Lung microvascular endothelial cell (primary cell): ENCODE results near the gene EHD4. TPM values are rescaled to one million over a fixed set of nuclear protein-coding genes. Genes with fewer than 3 reads are reported as not detected.

Source experiments
- DNase-seq, 2 donors: peaks; one replicate each; pipeline versions ENCODE4 v3.0.0 to v3.0.0-alpha.2; 2010; ENCODE audit warnings: low read depth in 2 of 2
- total RNA-seq: library from RNA; depleted of rRNA; stranded (reverse); fragments of >200 nt; gene quantifications from 2 replicates; pipeline ENCODE4 v1.2.1, GENCODE V29; 2014

Gene EHD4
- total RNA-seq, 1 donor from 2014 or later: 54.6 TPM

DNA sequence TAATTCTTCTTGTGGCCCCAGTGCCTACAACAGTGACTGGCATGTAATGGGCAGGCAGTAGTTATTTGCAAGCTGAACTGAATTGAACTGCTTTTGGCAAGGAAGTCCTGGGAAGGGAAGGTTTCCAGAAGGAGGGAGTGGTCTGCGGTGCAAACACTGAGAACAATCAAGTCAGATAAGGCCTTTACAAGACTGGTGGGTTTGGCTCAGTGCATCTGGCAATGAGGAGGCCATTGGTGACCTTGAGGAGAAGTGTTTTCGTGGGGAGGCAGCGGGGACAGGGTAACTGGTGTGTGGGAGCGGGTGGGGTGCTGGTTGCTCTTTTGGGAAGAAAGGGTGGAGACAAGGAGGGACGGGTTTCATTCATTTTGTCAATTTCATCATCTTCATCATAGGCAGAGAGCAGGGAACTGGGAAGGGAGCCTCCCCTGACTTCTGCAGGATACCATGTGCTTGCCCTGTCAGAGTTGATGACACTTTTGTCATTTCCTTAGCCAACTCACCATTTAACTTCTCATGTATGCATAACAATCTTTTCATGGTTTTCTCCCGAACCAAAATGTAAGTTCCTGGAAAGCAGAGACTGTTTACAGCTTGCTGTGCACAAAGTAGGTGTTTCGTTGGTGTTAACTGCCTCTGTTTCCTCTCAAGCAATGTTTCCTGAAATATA, 8.4 kb upstream of the EHD4 start:
- peak in 1 of 2 donors; percentile 34 for DNase-seq

DNA sequence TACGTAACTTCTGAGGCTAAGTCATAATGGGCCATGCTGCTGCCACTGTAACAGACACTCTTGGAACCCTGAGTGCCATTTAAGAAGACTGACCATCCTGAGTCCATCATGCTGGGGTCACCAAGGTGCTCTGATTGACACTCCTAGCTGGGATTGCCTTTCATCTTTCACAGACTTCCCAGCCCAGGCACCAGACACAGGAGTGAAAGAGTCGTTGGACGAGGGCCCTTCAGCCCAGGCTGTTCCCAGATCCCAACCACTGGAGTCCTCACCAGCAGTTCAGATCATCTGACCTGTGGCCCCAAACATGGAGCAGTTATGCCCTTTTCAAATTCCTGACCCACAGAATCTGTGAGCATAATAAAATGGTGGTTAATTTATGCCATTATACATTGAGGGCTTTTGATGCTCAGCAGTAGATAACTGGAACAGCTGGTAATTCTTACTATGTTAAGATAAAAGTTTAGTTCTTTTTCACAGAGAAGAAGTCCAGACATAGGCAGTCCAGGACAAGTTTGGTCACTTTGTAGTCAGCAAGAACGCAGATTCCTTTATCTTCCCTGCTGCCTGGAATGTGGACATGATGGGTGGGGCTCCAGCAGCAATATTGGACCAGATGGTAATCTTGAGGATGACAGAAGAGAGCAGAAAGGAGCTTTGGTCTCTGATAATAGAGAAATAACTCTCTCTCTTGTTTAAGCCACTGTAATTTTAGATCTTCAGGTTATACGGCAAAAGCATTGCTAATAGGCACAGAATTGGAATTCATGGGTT, 7.3 kb upstream of the EHD4 start:
- DNase-seq: no peak

DNA sequence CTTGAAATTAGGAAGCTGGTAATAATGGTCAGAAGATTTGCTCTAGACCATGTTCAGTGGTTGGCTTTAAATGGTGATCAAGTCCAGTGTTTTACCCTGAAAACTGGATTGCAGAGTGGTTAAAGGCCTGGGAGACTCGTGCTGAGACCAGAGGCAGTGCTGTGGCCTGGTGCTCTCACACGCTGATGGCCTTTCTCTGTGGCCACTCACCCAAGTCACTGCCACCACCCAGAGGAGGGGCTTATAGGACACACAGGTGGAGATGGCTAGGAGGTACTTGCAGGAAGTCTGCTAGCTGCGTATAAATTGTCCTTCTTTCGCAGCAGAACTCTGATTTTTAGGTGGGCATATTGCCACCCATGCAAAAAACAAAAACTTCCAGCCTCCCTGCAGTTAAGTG, 6.2 kb upstream of the EHD4 start:
- DNase-seq: no peak

DNA sequence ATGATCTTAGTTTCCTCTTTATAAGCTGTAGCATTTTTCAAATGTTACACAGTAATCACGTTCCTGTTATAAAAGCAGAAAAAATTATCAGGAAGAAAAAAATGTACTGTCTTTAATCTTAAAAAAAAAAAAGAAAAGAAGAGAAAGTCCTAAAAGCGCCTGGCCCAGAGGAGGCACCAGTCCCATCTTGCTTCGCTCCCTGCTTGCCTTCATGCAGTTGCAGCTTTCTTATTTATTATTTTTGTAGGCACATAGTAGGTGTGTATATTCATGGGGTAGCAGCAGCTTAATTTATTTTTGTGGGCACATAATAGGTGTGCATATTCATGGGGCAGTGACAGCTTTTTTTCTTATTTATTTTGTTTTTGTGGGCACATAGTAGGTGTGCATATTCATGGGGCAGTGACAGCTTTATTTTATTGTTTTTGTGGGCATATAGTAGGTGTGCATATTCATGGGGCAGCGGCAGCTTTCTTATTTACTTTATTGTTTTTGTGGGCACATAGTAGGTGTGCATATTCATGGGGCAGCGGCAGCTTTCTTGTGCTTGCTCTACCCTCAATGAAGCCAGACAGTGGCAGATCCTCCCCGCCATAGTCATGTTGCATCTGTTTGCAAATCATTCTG, 5.5 kb upstream of the EHD4 start:
- no peak for DNase-seq

DNA sequence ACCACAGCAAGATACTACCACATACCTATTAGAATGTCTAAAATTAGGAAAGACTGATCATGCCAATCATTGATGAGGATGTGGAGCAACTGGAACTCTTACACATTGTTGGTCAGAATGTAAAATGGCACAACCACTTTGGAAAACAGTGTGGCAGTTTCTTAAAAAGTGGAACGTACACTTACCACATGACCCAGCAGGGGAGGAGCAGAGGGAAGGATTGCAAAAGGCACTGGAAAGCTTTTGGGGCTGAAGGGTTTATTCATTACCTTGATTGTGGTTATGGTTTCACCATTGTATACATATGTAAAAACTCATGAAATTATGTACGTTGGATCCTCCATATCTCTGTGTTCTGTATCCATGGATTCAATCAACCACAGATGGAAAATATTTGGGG, 3.3 kb upstream of the EHD4 start:
- no peak for DNase-seq

DNA sequence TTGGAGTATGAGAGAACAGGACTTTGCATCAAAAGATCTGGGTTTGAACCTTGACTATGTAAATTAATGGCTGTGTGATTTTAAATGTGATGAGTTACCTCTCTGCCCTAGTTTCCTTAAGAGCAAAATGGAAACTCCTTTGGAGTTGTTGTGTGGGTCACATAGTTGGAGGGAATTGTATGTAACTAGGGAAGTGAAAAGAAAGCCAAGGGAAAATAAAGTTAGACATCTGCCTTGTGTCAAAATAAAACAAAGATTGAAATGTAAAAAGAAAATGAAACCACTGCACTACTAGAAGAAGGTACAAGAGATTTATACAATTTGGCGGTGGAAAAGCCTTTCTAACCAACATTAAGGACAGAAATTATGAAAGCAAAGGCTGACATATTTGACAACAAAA, 1.7 kb upstream of the EHD4 start:
- no peak for DNase-seq

DNA sequence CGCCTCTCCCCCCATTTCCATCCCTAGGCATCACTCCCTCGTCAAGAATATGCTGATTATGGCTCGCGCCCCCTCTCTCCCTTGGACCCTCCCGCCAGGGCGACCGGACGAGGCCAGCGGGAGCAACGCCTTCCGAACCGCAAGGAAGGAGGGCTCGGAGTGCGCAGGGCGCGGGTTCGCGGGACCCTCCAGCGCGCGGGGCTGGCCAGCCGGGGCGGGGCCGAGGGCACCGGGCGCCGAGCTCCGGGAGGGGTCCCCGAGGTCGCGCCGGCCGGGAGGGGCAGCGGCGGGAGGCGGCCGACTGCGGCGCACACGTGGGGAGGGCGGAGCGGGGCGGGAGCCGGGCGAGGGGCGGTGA, 483 bp downstream of the EHD4 start:
- no peak for DNase-seq

DNA sequence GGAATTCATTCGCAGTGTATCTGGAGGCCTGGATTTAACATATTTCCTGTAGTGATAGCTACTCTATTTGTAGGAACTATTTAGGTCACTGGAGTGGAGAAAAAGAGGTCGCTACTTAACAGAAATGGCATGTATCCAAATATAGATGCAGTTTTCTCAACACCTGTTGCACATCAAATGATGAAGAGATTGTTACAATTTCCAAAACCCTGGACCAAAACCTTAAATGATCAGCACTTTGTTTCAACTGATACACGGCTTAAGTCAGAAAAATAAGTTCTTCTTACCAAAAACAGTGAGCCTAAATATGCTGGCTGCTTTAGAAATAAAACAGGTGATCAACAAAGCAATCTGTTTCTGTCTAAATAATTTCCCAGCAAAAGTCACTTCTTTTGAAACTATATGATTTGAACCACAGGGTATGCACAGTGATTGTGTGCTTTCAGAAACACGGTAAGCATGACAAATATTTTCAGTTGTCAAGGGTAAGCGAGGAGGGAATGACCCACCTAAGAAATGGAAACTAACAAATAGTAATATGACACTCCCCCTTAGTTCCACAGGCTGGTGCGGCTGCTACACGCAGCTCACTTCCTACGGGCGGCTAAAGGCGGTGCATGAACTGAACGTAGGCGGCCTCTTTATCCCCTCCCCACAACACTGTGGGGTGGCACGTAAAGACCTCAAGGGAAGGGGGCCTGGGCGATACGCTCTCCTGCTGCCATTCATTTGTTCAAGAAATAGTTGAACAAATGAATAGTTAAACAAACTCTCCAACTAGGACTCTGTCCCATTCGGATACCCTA, 1.1 kb downstream of the EHD4 start:
- peak; percentile 76 to 84 for DNase-seq

DNA sequence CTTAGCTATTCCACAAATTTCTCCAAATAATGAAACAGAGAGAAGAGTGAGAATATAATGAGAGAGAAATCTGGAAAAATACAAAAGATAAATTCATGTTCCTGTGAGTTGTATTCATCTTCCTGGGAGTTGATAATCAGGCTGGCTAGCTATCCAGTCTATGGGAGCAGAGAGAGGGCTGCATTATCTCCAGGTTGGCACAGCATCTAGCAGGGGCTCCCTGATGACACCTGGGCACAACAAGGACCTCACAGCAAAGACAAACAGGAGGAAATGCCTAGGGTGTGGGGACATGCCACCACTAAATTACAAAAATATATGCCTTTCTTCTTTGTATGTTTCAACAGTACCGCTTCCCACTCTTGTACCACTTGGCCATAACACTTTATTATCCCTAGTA, 1.9 kb downstream of the EHD4 start:
- no peak for DNase-seq

DNA sequence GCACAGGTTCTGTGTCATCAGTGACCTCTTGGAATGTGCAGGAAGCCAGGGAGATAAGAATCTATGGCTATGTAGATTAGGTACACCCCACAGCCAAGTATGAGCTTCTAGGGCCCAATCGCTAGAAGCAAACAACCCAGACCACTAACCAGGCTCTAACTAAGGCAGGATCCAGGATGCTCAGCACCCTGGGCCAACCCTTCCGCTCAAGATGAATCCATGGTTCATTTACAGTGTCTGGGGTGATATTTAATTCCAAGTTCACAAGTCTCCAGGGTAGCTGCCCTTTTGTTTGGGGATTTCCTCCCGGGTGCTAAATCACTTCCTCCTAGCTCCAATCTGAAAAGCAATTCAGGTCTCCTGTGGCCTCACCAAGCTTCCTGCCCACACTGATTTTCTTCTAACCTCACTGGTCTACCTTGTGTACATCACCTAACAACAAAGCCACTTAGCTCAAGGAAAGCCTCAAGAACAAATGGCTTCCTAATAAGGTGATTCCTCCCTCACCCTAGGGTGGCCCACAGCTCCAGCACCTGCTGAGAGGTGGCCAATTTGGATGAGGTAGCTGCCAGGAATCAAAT, 2.4 kb downstream of the EHD4 start:
- DNase-seq: peak; percentile 33 to 63

DNA sequence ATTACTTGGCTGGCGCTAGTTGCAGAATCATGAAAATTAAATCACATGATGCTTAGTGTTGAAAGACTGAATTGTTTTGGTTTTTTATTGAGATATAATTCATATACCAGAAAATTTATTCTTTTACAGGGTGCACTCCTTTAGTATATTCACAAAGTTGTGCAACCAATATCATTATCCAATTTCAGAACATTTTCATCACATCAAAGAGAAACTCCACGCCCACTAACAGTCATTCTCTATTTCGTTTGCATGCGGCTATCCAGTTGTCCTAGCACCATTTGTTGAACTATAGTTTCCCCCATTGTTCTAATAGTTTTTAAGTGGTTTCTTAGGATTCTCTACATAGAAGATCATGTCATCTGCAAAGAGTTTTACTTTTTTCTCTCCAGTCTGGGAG, 3.7 kb downstream of the EHD4 start:
- no peak for DNase-seq

DNA sequence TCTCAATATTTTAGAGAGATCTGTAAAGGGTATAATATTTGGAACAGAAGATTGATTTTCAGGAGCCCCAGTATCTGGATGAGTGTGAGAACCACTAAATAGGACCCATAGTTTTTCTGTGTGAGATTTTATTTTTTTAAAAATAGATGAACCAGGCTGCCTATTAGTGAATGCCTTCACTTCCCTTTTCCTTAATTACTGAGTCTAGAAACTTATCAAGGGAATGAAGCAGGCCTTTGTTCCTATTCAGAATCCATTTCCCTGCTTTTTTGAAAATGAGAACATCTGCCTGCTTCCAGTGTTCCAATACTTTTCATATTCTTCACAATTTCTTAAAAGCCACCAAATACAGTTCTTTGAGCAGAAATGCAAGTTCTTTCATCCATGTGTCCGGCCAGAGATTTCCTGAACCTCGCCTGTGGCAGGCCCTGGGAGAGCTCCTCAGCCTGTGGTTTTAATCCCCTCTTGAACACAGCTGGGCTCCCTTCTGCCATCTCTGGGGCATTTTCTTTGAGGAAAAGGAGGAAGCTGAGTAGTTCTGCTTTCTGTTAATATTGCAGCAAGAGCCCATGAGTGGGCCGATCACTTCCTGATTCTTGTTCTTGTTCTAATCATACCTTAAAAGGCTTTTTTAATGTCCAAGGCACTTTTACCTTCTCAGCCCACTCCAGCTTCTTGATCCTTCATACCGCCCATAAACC, 4.7 kb downstream of the EHD4 start:
- peak in 1 of 2 donors; percentile 75 for DNase-seq

DNA sequence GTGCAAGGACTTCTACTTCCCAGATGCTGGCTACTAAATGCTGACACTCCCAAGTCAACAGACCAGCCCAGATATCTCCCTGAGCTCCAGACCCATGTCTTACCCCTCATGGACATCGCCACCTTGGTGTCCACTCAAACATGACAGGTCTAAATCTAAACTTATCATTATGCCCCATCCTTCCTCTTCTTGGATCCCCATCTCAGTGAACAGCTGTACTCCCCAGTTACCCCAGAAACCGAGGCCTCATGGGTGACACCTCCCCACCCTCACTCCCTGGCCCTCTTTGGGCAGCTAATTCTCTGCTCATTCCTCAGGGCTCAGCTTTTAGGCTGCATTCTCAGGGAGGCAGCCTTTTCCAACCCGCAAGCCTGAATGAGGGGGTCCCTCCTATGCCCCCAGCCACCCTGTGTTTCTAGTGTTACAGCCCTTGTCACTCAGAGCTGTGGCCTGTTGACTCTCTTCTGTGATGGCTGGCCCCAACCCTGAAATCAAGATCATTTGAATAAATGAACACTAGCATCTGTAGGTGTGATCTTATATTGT, 5.4 kb downstream of the EHD4 start:
- no peak for DNase-seq

DNA sequence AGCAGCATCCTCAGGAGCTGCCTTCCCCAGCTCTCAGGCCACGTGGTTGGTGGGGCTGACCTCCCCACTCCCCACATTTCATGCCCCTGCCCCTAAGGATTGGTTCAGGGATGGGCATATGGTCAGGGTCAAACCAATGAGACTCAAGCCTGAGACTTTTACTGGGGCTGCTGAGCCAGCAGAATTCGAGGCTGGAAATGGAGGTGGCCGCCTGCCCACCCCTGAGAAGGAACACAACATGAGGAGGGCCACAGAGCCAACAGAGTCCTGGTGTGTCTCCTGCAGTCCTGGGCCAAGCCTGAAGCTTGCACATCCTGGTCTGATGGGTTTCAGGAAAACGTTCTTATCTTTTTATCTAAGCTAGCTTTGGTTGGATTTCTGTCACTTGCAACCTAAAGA, 5.9 kb downstream of the EHD4 start:
- DNase-seq: no peak

DNA sequence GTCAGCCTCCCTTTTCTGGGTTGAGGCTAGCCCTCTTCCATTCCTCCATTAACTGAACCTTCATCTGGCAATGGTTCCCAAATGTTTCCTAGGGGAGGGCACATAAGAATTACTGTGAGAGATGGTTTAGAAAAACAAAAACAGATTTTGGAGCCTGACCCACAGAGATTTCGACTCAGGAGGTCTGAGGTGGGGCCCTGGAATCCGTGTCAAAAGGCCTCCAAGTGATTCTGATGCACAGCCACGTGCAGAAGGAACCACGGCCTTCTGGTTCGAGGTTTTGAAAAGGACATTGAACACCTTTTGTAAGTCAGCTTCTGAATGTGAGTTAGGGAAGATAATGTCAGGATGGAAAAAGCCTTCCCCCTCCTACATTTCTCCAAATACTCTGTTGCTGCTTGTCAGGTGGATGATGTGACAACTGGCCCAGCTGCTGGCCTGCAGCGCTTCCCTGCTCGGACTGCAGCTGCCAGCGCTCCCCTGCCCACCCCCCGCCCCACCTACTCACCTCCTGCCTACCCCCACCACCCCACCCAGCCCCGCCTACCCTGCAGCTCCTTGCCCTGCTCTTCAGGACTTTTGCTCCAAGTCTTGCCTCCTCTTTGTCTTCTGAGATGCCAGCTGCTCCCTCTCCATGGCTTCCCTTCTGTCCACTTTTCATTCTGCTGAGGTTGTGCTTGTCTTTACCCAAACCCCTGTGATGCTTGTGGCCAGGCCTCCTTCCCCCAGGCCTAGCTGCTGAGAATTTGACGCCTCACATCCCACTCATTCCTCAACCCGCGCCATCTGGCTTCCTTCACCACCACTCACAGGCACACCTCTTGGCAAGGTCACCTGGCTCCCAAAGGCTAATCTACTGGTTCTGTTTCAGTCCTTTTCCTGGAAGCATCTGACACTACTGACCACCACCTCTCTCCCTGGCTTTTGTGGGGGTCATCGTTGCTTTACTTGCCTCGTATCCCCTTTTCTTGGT, 6.6 kb downstream of the EHD4 start:
- no peak for DNase-seq

DNA sequence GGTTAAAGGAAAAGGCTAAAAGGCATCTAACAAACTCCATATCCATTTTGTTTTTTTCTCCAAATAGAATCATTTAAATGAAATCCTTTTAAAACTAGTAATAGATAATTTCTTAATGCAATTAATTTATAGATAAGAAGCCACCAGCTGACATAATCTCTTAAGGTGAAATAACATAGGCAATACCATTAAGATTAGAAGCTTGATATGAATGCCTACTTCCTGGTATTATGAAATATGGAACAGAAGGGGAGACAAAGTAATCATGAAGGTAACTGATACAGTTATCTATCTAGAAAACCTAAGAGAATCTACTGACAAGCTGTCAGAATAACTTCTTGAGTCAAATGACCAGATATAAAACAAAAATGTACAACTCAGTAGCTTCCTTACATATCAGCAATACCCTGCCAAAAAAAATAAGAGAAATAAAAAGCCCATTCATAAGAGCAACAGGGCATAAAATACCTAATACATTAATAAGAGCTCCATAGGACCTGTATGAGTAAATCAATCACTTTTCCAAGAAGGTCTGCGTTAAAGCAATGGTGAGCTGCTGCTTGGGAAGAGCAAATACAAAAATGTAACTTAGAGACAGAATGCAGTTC, 10.7 kb downstream of the EHD4 start:
- no peak for DNase-seq

DNA sequence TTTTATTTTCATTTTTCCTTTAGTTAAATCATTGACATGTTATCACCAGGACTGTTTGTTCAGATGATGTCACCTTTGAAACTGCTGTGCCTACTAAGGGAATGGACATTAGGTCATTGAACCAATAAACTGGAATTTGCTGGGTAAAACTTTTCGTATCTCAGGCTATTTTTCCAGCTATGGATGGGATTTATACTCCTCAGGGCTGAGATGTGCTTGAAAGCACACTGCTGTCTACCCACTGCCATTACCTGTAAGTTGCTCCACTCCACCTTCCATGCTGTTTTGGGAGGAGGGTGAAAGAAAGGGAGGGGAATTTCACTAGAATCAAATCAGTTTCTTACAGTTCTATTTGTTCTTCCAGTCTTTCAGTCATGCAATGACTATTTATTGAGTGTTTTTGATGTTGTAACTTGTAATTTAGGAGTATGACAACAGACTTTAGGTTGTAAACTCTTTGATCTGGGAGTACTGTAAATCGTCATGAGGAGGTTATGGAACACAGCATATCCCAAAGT, 11.3 kb downstream of the EHD4 start:
- DNase-seq: peak in 1 of 2 donors; percentile 77

DNA sequence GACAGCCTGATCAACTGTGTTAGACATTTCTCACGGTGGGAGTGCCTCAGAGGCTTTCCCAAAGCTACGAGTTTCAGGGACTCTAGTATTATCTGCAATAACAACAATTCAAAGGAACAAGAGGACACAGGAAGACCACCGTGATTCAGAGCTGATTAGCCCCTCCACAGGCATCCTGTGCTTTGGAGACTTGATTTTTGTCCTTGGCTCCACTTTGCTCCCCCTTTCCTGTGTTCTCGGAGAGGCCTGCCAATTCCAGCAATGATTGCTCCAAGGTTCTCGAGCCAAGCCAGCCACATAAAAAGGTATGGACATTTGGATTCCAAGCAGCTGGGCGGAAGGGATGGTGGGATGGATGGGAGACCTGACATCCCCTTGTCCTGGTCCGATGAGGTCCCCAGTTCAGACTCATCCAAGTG, 14.3 kb downstream of the EHD4 start:
- peak; percentile 53 to 83 for DNase-seq
